Brain microvascular endothelial cell (primary cell): ENCODE results near the gene USP36.
"Not testable (repeated sequence)": the region's sequence is repeated elsewhere in the genome, so short reads cannot be mapped to it uniquely, and the experiment has no call there.

Source experiments
- DNase-seq: peaks from one replicate; pipeline ENCODE4 v3.0.0-alpha.2; 2020
- H3K27ac ChIP-seq: fragments of 250-450 bp; sonication (Bioruptor Pico); 2 replicates; pipeline ENCODE4 v1.5.1; 2020; ENCODE audit warnings: mild to moderate bottlenecking, moderate library complexity
- H3K27me3 ChIP-seq: fragments of 250-450 bp; sonication (Bioruptor Pico); replicated peaks from 2 replicates; pipeline ENCODE4 v1.5.1; 2020; ENCODE audit warnings: mild to moderate bottlenecking
- H3K36me3 ChIP-seq: fragments of 250-450 bp; sonication (Bioruptor Pico); replicated peaks from 2 replicates; pipeline ENCODE4 v1.5.1; 2020; ENCODE audit warnings: mild to moderate bottlenecking
- H3K4me3 ChIP-seq: 2 replicates; pipeline ENCODE4 v1.5.1; 2011; ENCODE audit warnings: low read depth, mild to moderate bottlenecking, control low read depth, low read length, moderate library complexity
- CTCF ChIP-seq: IDR thresholded peaks from 2 replicates; pipeline ENCODE4 v1.5.1; 2011; ENCODE audit warnings: low read depth, mild to moderate bottlenecking, moderate library complexity, low read length, control low read depth, inconsistent platforms; ENCODE audit errors: missing control alignments
- in situ Hi-C: cut with HindIII; loops from 2 replicates; pipeline ENCODE4 v1.10.0; 2017; ENCODE audit warnings: low sequenced_read_pairs, low pct_ligation_motif_present

USP36 gene

GRCh38 chr17:78761789-78762406, 78.7 kb downstream of the USP36 start:
- no peaks in the 10 kb centered on the region for H3K36me3 ChIP-seq
- no peak for TF ChIP-seq CTCF
- H3K27me3 ChIP-seq = no peaks in the 10 kb centered on the region
- H3K4me3 ChIP-seq = no peak overlapping the region
- no peak overlapping the region for H3K27ac ChIP-seq
- DNase-seq = no peak
- in situ Hi-C loops = no loop called here

GRCh38 chr17:78759969-78760352, 80.7 kb downstream of the USP36 start:
- no peaks in the 10 kb centered on the region for H3K27me3 ChIP-seq
- in situ Hi-C loops = no loop called here
- DNase-seq = no peak
- H3K4me3 ChIP-seq = no peak overlapping the region
- no peak for TF ChIP-seq CTCF
- no peak overlapping the region for H3K27ac ChIP-seq
- no peaks in the 10 kb centered on the region for H3K36me3 ChIP-seq

GRCh38 chr17:78759203-78759968, 81.2 kb downstream of the USP36 start:
- Histone ChIP-seq H3K36me3 (no peaks in the 10 kb centered on the region), H3K27me3 (no peaks in the 10 kb centered on the region), H3K4me3 (no peak overlapping the region), H3K27ac (no peak overlapping the region)
- no peak for TF ChIP-seq CTCF
- in situ Hi-C loops = no loop called here
- peak; percentile 70 for DNase-seq

- H3K27ac ChIP-seq = no peak overlapping the region
- DNase-seq = no peak
- in situ Hi-C loops = no loop called here
- TF ChIP-seq CTCF = no peak
- no peaks in the 10 kb centered on the region for H3K27me3 ChIP-seq
- H3K36me3 ChIP-seq = no peaks in the 10 kb centered on the region
- H3K4me3 ChIP-seq = no peak overlapping the region
These were observed 87.0 kb downstream of the USP36 start for GRCh38 chr17:78753316-78754250.

GRCh38 chr17:78751447-78752161, 89.0 kb downstream of the USP36 start:
- no peak overlapping the region for H3K4me3 ChIP-seq
- TF ChIP-seq CTCF = no peak
- H3K27ac ChIP-seq = no peak overlapping the region
- no peaks in the 10 kb centered on the region for H3K27me3 ChIP-seq
- H3K36me3 ChIP-seq = no peaks in the 10 kb centered on the region
- in situ Hi-C loops = no loop called here
- no peak for DNase-seq

- H3K27me3 ChIP-seq, in situ Hi-C loops, H3K27ac ChIP-seq, H3K4me3 ChIP-seq, H3K36me3 ChIP-seq, DNase-seq: not testable (repeated sequence)
These were observed 89.6 kb downstream of the USP36 start for GRCh38 chr17:78751000-78751399.
